ENCODE measurements around the gene ASMTL. TPM values are rescaled to one million over a fixed set of nuclear protein-coding genes. Genes with fewer than 3 reads are reported as not detected.
"Not testable (repeated sequence)": the region's sequence is repeated elsewhere in the genome, so short reads cannot be mapped to it uniquely, and the experiment has no call there.

ASMTL gene
- total and polyA plus RNA-seq, 2 experiments from 2014 or later = 15.7 to 36.2 TPM

- Histone ChIP-seq H3K9me2 (ENCODE audit: insufficient read depth) (no peaks in the 10 kb centered on the region), H3K27me3 (replicated peaks; ENCODE audit: insufficient read depth) (no peaks in the 10 kb centered on the region), H3K9ac (no peak overlapping the region), H3F3A (ENCODE audit: insufficient read depth) (no peaks in the 10 kb centered on the region), H2AFZ (no peak overlapping the region), H3K4me1 (ENCODE audit: insufficient read depth) (no peaks in the 10 kb centered on the region), H3K27ac (no peak overlapping the region), H4K20me1 (ENCODE audit: insufficient read depth) (no peaks in the 10 kb centered on the region), H3K4me2 (ENCODE audit: unreplicated experiment) (no peak overlapping the region), H3K36me3 (ENCODE audit: low read depth) (no peaks in the 10 kb centered on the region), H3K9me3 (ENCODE audit: low read depth) (no peaks in the 10 kb centered on the region), H3K4me3 (no peak overlapping the region), H3K79me2 (ENCODE audit: insufficient read depth) (no peaks in the 10 kb centered on the region)
- no peak for DNase-seq
- 5 to 9% methylated on average over 14 to 15 of the region's 15 CpGs for WGBS, 2 experiments (ENCODE audit: low coverage in 1 of 2, low lambda C conversion rate in 2 of 2, missing lambda C conversion rate in 2 of 2)
- in situ Hi-C loops (cut with MboI) = no loop called here
- TF ChIP-seq EZH2 (IDR thresholded peaks at IDR 0.05; ENCODE audit: insufficient read depth, poor library complexity, severe bottlenecking) = no peak
- TF ChIP-seq EZH2phosphoT487 (IDR thresholded peaks at IDR 0.05; ENCODE audit: insufficient read depth, low read depth) = no peak
Measured at GRCh38 chrX:1493877-1494510, 41.3 kb upstream of the ASMTL start.

- no peak overlapping the region for H3K9ac ChIP-seq
- H3K79me2 ChIP-seq (ENCODE audit: insufficient read depth) = no peaks in the 10 kb centered on the region
- no peaks in the 10 kb centered on the region for H3K4me1 ChIP-seq (ENCODE audit: insufficient read depth)
- in situ Hi-C loops (cut with MboI) = no loop called here
- no peaks in the 10 kb centered on the region for H3K9me3 ChIP-seq (ENCODE audit: low read depth)
- 21 to 25% methylated on average over 12 to 16 of the region's 16 CpGs for WGBS, 2 experiments (ENCODE audit: low coverage in 1 of 2, low lambda C conversion rate in 2 of 2, missing lambda C conversion rate in 2 of 2)
- H3K9me2 ChIP-seq (ENCODE audit: insufficient read depth) = no peaks in the 10 kb centered on the region
- H3K27me3 ChIP-seq (replicated peaks; ENCODE audit: insufficient read depth) = no peaks in the 10 kb centered on the region
- H3F3A ChIP-seq (ENCODE audit: insufficient read depth) = no peaks in the 10 kb centered on the region
- no peak overlapping the region for H3K27ac ChIP-seq
- H3K4me3 ChIP-seq = no peak overlapping the region
- DNase-seq = no peak
- no peaks in the 10 kb centered on the region for H4K20me1 ChIP-seq (ENCODE audit: insufficient read depth)
- H3K36me3 ChIP-seq (ENCODE audit: low read depth) = no peaks in the 10 kb centered on the region
- H2AFZ ChIP-seq = no peak overlapping the region
- TF ChIP-seq EZH2 (IDR thresholded peaks at IDR 0.05; ENCODE audit: insufficient read depth, poor library complexity, severe bottlenecking) = no peak
- TF ChIP-seq EZH2phosphoT487 (IDR thresholded peaks at IDR 0.05; ENCODE audit: insufficient read depth, low read depth) = no peak
- H3K4me2 ChIP-seq (ENCODE audit: unreplicated experiment) = no peak overlapping the region
Measured at GRCh38 chrX:1493412-1493811, 40.7 kb upstream of the ASMTL start.

DNA sequence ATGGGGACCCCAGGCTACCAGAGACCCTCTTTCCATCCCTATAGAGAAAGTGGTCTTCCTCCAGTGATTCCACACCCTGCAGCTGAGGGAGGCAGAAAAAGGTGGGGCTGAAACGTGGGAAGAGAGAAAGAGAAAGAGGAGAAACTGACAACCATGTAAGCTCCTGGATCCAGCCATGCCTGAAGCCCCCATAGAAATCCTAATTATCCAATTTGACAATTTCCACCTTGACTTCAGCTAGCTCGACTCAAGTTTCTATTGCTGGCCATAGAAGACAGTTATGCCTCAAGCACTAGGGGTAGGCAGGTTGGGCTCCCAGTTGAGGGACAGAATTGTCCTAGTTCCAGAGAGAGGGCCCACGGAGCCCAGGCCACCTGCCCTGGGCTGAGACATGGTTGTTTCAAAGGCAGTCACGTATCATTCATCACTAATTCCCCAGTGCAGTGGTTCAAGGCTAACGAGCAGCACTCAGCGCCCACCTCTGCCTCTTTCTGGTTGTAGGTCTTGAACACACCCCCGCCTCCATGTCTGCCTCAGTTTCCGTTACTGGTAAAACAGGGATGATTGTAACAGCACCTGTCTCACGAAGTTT is 39.8 kb upstream of the ASMTL start:
- TF ChIP-seq EZH2 (IDR thresholded peaks at IDR 0.05; ENCODE audit: insufficient read depth, poor library complexity, severe bottlenecking) (no peak), EZH2phosphoT487 (IDR thresholded peaks at IDR 0.05; ENCODE audit: insufficient read depth, low read depth) (no peak)
- H4K20me1 ChIP-seq (ENCODE audit: insufficient read depth) = no peaks in the 10 kb centered on the region

DNA sequence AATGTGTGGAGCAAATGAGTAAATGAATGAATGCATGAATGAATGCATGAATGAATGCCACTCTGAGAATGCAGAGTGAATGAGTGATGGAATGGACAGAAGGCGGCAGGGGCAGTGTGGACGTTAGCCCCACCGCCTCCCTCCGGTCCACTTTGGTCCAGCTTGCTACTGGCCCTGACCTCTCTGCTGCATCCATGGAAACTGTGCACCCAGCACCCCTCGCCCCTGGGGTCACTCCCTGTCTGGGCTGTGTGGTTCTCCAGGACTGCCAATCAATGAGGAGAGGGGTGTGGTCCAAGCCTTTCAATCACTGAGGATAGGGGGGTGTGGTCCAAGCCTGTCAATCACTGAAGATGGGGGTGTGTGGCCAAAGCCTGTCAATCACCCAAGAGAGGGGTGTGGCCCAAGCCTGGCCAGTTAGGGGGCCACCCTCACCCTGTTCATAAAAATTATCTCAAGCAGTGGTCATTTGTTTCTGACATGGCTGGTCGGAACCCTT is 39.2 kb upstream of the ASMTL start:
- H3K9me3 ChIP-seq (ENCODE audit: low read depth) = no peaks in the 10 kb centered on the region
- H3K27ac ChIP-seq = no peak overlapping the region
- H3K36me3 ChIP-seq (ENCODE audit: low read depth) = no peaks in the 10 kb centered on the region
- H3K27me3 ChIP-seq (replicated peaks; ENCODE audit: insufficient read depth) = no peaks in the 10 kb centered on the region
- WGBS, 2 experiments (ENCODE audit: low coverage in 1 of 2, low lambda C conversion rate in 2 of 2, missing lambda C conversion rate in 2 of 2) = 82 to 87% methylated on average over 6 of the region's 6 CpGs
- H4K20me1 ChIP-seq (ENCODE audit: insufficient read depth) = no peaks in the 10 kb centered on the region
- H3K4me1 ChIP-seq (ENCODE audit: insufficient read depth) = no peaks in the 10 kb centered on the region
- no peaks in the 10 kb centered on the region for H3F3A ChIP-seq (ENCODE audit: insufficient read depth)
- H3K4me2 ChIP-seq (ENCODE audit: unreplicated experiment) = no peak overlapping the region
- peak; percentile 14 for DNase-seq
- no peaks in the 10 kb centered on the region for H3K79me2 ChIP-seq (ENCODE audit: insufficient read depth)
- H3K9me2 ChIP-seq (ENCODE audit: insufficient read depth) = no peaks in the 10 kb centered on the region
- no peak overlapping the region for H2AFZ ChIP-seq
- H3K4me3 ChIP-seq = no peak overlapping the region
- in situ Hi-C loops (cut with MboI) = no loop called here
- no peak overlapping the region for H3K9ac ChIP-seq
- TF ChIP-seq EZH2phosphoT487 (IDR thresholded peaks at IDR 0.05; ENCODE audit: insufficient read depth, low read depth) (no peak), EZH2 (IDR thresholded peaks at IDR 0.05; ENCODE audit: insufficient read depth, poor library complexity, severe bottlenecking) (no peak)

More for the DNA sequence above, 39.8 kb upstream of the ASMTL start:
- Histone ChIP-seq H3K9me2 (ENCODE audit: insufficient read depth) (no peaks in the 10 kb centered on the region), H3F3A (ENCODE audit: insufficient read depth) (no peaks in the 10 kb centered on the region), H2AFZ (no peak overlapping the region), H3K4me1 (ENCODE audit: insufficient read depth) (no peaks in the 10 kb centered on the region), H3K27ac (no peak overlapping the region), H3K4me3 (no peak overlapping the region), H3K9ac (no peak overlapping the region), H3K36me3 (ENCODE audit: low read depth) (no peaks in the 10 kb centered on the region), H3K27me3 (replicated peaks; ENCODE audit: insufficient read depth) (no peaks in the 10 kb centered on the region), H3K9me3 (ENCODE audit: low read depth) (no peaks in the 10 kb centered on the region), H3K79me2 (ENCODE audit: insufficient read depth) (no peaks in the 10 kb centered on the region), H3K4me2 (ENCODE audit: unreplicated experiment) (no peak overlapping the region)
- 70 to 82% methylated on average over 9 of the region's 9 CpGs for WGBS, 2 experiments (ENCODE audit: low coverage in 1 of 2, low lambda C conversion rate in 2 of 2, missing lambda C conversion rate in 2 of 2)
- in situ Hi-C loops (cut with MboI) = no loop called here
- no peak for DNase-seq

DNA sequence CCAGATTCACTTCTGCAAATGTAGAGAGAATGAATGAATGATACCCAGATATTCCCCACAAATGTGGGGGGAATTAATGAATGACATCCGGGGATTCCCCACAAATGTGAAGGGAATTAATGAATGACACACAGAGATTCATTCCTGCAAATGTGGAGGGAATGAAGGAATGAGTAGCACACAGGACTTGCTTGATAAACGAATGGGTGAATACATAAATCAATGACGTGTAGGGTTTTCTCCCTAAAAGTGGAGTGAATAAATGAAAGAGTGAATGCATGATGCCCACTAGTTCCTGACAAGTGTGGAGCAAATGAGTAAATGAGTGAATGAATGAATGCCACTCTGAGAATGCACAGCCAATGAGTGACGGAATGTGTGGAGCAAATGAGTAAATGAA is 38.5 kb upstream of the ASMTL start:
- H3K27me3 ChIP-seq (replicated peaks; ENCODE audit: insufficient read depth); H3K79me2 ChIP-seq (ENCODE audit: insufficient read depth); DNase-seq; H3K36me3 ChIP-seq (ENCODE audit: low read depth); H4K20me1 ChIP-seq (ENCODE audit: insufficient read depth); H3K9me3 ChIP-seq (ENCODE audit: low read depth); H3K9ac ChIP-seq; H3K4me3 ChIP-seq; H3K27ac ChIP-seq; H2AFZ ChIP-seq; H3K4me2 ChIP-seq (ENCODE audit: unreplicated experiment); H3K4me1 ChIP-seq (ENCODE audit: insufficient read depth); H3K9me2 ChIP-seq (ENCODE audit: insufficient read depth); H3F3A ChIP-seq (ENCODE audit: insufficient read depth); in situ Hi-C loops (cut with MboI): not testable (repeated sequence)
- 85 to 90% methylated on average over 4 of the region's 4 CpGs for WGBS, 2 experiments (ENCODE audit: low coverage in 1 of 2, low lambda C conversion rate in 2 of 2, missing lambda C conversion rate in 2 of 2)

DNA sequence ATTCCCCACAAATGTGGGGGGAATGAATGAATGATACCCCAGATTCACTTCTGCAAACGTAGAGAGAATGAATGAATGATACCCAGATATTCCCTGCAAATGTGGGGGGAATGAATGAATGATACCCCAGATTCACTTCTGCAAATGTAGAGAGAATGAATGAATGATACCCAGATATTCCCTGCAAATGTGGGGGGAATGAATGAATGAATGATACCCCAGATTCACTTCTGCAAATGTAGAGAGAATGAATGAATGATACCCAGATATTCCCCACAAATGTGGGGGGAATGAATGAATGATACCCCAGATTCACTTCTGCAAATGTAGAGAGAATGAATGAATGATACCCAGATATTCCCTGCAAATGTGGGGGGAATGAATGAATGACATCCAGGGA is 38.0 kb upstream of the ASMTL start:
- H3K9me3 ChIP-seq (ENCODE audit: low read depth); H3K4me2 ChIP-seq (ENCODE audit: unreplicated experiment); H2AFZ ChIP-seq; H3K36me3 ChIP-seq (ENCODE audit: low read depth); H3K27ac ChIP-seq; H3K79me2 ChIP-seq (ENCODE audit: insufficient read depth); in situ Hi-C loops (cut with MboI); DNase-seq; H4K20me1 ChIP-seq (ENCODE audit: insufficient read depth); H3K4me1 ChIP-seq (ENCODE audit: insufficient read depth); H3K27me3 ChIP-seq (replicated peaks; ENCODE audit: insufficient read depth); H3K9me2 ChIP-seq (ENCODE audit: insufficient read depth); H3K4me3 ChIP-seq; H3F3A ChIP-seq (ENCODE audit: insufficient read depth); H3K9ac ChIP-seq: not testable (repeated sequence)
- WGBS, 2 experiments (ENCODE audit: low coverage in 1 of 2, low lambda C conversion rate in 2 of 2, missing lambda C conversion rate in 2 of 2) = 56% methylated on average over 1 of the region's 1 CpG; no CpG with 5 or more reads in 1 of the 2 experiments

DNA sequence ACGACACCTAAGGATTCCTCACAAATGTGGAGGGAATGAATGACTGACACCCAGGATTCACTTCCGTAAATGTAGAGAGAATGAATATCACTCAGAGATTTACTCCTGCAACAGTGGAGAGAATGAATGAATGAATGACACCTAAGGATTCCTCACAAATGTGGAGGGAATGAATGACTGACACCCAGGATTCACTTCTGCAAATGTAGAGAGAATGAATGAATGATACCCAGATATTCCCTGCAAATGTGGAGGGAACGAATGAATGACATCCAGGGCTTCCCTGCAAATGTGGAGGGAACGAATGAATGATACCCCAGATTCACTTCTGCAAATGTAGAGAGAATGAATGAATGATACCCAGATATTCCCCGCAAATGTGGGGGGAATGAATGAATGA is 36.6 kb upstream of the ASMTL start:
- DNase-seq; H4K20me1 ChIP-seq (ENCODE audit: insufficient read depth); H3K9me2 ChIP-seq (ENCODE audit: insufficient read depth); H3K4me3 ChIP-seq; H3K36me3 ChIP-seq (ENCODE audit: low read depth); H3K9me3 ChIP-seq (ENCODE audit: low read depth); H3K4me1 ChIP-seq (ENCODE audit: insufficient read depth); in situ Hi-C loops (cut with MboI); H3F3A ChIP-seq (ENCODE audit: insufficient read depth); H2AFZ ChIP-seq; H3K27me3 ChIP-seq (replicated peaks; ENCODE audit: insufficient read depth); H3K9ac ChIP-seq; H3K4me2 ChIP-seq (ENCODE audit: unreplicated experiment); H3K79me2 ChIP-seq (ENCODE audit: insufficient read depth); H3K27ac ChIP-seq: not testable (repeated sequence)
- WGBS, 2 experiments (ENCODE audit: low coverage in 1 of 2, low lambda C conversion rate in 2 of 2, missing lambda C conversion rate in 2 of 2) = 62 to 64% methylated on average over 4 to 5 of the region's 5 CpGs
